Measurements from ENCODE around the gene TNIK. TPM values are rescaled to one million over a fixed set of nuclear protein-coding genes. Genes with fewer than 3 reads are reported as not detected.

Gene TNIK
- total RNA-seq, 6 experiments from 2014 or later, result 10.6 to 17.2 (median 11.8) TPM

- H3K27me3 Mint-ChIP-seq (ENCODE audit: insufficient read depth), result no peaks in the 10 kb centered on the region
- H3K36me3 Mint-ChIP-seq (ENCODE audit: low read depth), result no peaks in the 10 kb centered on the region
- no peak for TF ChIP-seq CTCF (IDR thresholded peaks at IDR 0.05)
- no peaks in the 10 kb centered on the region for H3K9me3 Mint-ChIP-seq
- no peak overlapping the region for H3K27ac Mint-ChIP-seq
- H3K4me3 Mint-ChIP-seq, result no peak overlapping the region
- H3K4me1 Mint-ChIP-seq (ENCODE audit: low read depth), result peaks cover 39% of the 10 kb centered on the region
- DNase-seq, result no peak
These were observed 102.5 kb downstream of the TNIK start for GRCh38 chr3:171357721-171358120.

GRCh38 chr3:171356251-171356650, 104.0 kb downstream of the TNIK start:
- Mint-ChIP-seq H3K4me3 (no peak overlapping the region), H3K27ac (no peak overlapping the region), H3K36me3 (ENCODE audit: low read depth) (no peaks in the 10 kb centered on the region), H3K27me3 (ENCODE audit: insufficient read depth) (no peaks in the 10 kb centered on the region), H3K9me3 (no peaks in the 10 kb centered on the region), H3K4me1 (ENCODE audit: low read depth) (peaks cover 54% of the 10 kb centered on the region)
- TF ChIP-seq CTCF (IDR thresholded peaks at IDR 0.05), result no peak
- DNase-seq, result no peak

GRCh38 chr3:171354706-171355582, 105.3 kb downstream of the TNIK start:
- no peak for TF ChIP-seq CTCF (IDR thresholded peaks at IDR 0.05)
- no peak for DNase-seq
- Mint-ChIP-seq H3K36me3 (ENCODE audit: low read depth) (no peaks in the 10 kb centered on the region), H3K27ac (no peak overlapping the region), H3K4me1 (ENCODE audit: low read depth) (peaks cover 65% of the 10 kb centered on the region), H3K4me3 (no peak overlapping the region), H3K9me3 (no peaks in the 10 kb centered on the region), H3K27me3 (ENCODE audit: insufficient read depth) (no peaks in the 10 kb centered on the region)

GRCh38 chr3:171354049-171354705, 106.0 kb downstream of the TNIK start:
- H3K36me3 Mint-ChIP-seq (ENCODE audit: low read depth), result no peaks in the 10 kb centered on the region
- peaks cover 72% of the 10 kb centered on the region for H3K4me1 Mint-ChIP-seq (ENCODE audit: low read depth)
- no peak for DNase-seq
- TF ChIP-seq CTCF (IDR thresholded peaks at IDR 0.05), result no peak
- no peak overlapping the region for H3K4me3 Mint-ChIP-seq
- no peak overlapping the region for H3K27ac Mint-ChIP-seq
- no peaks in the 10 kb centered on the region for H3K9me3 Mint-ChIP-seq
- H3K27me3 Mint-ChIP-seq (ENCODE audit: insufficient read depth), result no peaks in the 10 kb centered on the region

GRCh38 chr3:171353423-171353822, 106.8 kb downstream of the TNIK start:
- H3K4me3 Mint-ChIP-seq, result no peak overlapping the region
- H3K27ac Mint-ChIP-seq, result no peak overlapping the region
- TF ChIP-seq CTCF (IDR thresholded peaks at IDR 0.05), result no peak
- peaks cover 79% of the 10 kb centered on the region for H3K4me1 Mint-ChIP-seq (ENCODE audit: low read depth)
- no peak for DNase-seq
- no peaks in the 10 kb centered on the region for H3K36me3 Mint-ChIP-seq (ENCODE audit: low read depth)
- H3K27me3 Mint-ChIP-seq (ENCODE audit: insufficient read depth), result no peaks in the 10 kb centered on the region
- no peaks in the 10 kb centered on the region for H3K9me3 Mint-ChIP-seq

Measured in HFFc6 (cell line).